HepG2 (cell line): Measurements from ENCODE around the gene DOCK1. TPM values are rescaled to one million over a fixed set of nuclear protein-coding genes. Genes with fewer than 3 reads are reported as not detected.

Experiments
- ATAC-seq: fragments of 200-7000 bp; cut with Tn5 transposase; 3 replicates; pipeline ENCODE4 v1.9.1; 2020; ENCODE audit warnings: mild to moderate bottlenecking, moderate library complexity
- BruUV-seq: library from RNA; stranded (reverse); fragments of 400-500 nt; replicated peaks from 2 replicates; lab custom pipeline; 2021; lab: Mats Ljungman, UMichigan
- CTCF ChIA-PET: fragments of 300-600 bp; formaldehyde crosslinking; extraction: SDS; loops from one replicate; lab custom pipeline; 2021; ENCODE audit warnings: low total read pairs, inconsistent platforms, low intra/inter-chr PET ratio; lab: Yijun Ruan, JAX
- POLR2A ChIA-PET: fragments of 350-600 bp; sonication (Branson Sonifier 250); formaldehyde crosslinking; loops from one replicate; lab custom pipeline; 2020; ENCODE audit warnings: antibody characterized with exemption, inconsistent platforms; lab: Yijun Ruan, JAX
- DNase-seq: peaks from one replicate; pipeline ENCODE4 v3.0.0-alpha.2; 2015; ENCODE audit warnings: low spot score
- FAIRE-seq: peaks from 3 replicates; lab custom pipeline; 2011; peaks lifted over from hg19 to GRCh38; lab: Jason Lieb, UNC
- H2AFZ ChIP-seq: one replicate; pipeline ENCODE4 v1.6.1; 2011; ENCODE audit warnings: low read length, inconsistent platforms
- H3K27ac ChIP-seq: fragments of 300-600 bp; 3 replicates; pipeline ENCODE4 v1.8.0; 2011; ENCODE audit warnings: mixed run types, mild to moderate bottlenecking, mixed read lengths, low read length, inconsistent platforms; ENCODE audit not compliant: insufficient read depth; ENCODE audit errors: extremely low read length
- H3K27me3 ChIP-seq, 2 experiments: fragments of 200-600 bp in 1 of 2; 2 replicates in 1 of 2; 3 replicates in 1 of 2; pipeline versions ENCODE4 v1.6.0 to v1.8.0; 2011; ENCODE audit warnings: low read length in 2 of 2, mild to moderate bottlenecking in 2 of 2, moderate library complexity in 2 of 2, inconsistent platforms in 1 of 2; ENCODE audit not compliant: insufficient read depth in 2 of 2, control insufficient read depth in 1 of 2
- H3K36me3 ChIP-seq, 2 experiments: fragments of 200-600 bp in 1 of 2; replicated peaks in 1 of 2; 2 replicates in 1 of 2; 3 replicates in 1 of 2; pipeline versions ENCODE4 v1.5.1 to v1.8.0; 2011; ENCODE audit warnings: low read length in 2 of 2, inconsistent platforms in 1 of 2; ENCODE audit not compliant: insufficient read depth in 2 of 2, control insufficient read depth in 1 of 2
- H3K4me1 ChIP-seq: 2 replicates; pipeline ENCODE4 v1.5.1; 2012; ENCODE audit warnings: low read length, inconsistent platforms; ENCODE audit not compliant: insufficient read depth
- H3K4me2 ChIP-seq: 2 replicates; pipeline ENCODE4 v1.6.0; 2011; ENCODE audit warnings: low read depth, low read length, inconsistent platforms
- H3K4me3 ChIP-seq, 3 experiments: fragments of 200-600 bp in 1 of 3; sonication (generic), shearing (Covaris generic) in 1 of 3; replicated peaks in 1 of 3; 2 replicates each; pipeline ENCODE4 v1.5.1; 2011 to 2016; ENCODE audit warnings: low read length in 3 of 3, inconsistent platforms in 2 of 3, low read depth in 2 of 3, mild to moderate bottlenecking in 2 of 3, control low read depth in 1 of 3, mixed read lengths in 1 of 3; ENCODE audit not compliant: insufficient read depth in 1 of 3
- H3K79me2 ChIP-seq: one replicate; pipeline ENCODE4 v1.6.1; 2011; ENCODE audit warnings: low read length, inconsistent platforms; ENCODE audit not compliant: insufficient read depth
- H3K9ac ChIP-seq: 2 replicates; pipeline ENCODE4 v1.6.0; 2011; ENCODE audit warnings: mild to moderate bottlenecking, low read depth, low read length, inconsistent platforms; ENCODE audit not compliant: insufficient read depth
- H3K9me3 ChIP-seq: 2 replicates; pipeline ENCODE4 v1.5.1; 2012; ENCODE audit warnings: mild to moderate bottlenecking, low read length
- H4K20me1 ChIP-seq: 2 replicates; pipeline ENCODE4 v1.6.0; 2011; ENCODE audit warnings: inconsistent platforms, mild to moderate bottlenecking, low read length, moderate library complexity; ENCODE audit not compliant: insufficient read depth
- CCDC6 ChIP-seq: sonication (generic); formaldehyde crosslinking; IDR thresholded peaks from 2 replicates; pipeline ENCODE4 v1.8.1; 2022; ENCODE audit warnings: mild to moderate bottlenecking, missing genetic modification reagents, moderate library complexity
- ELF3 ChIP-seq: IDR thresholded peaks from 2 replicates; pipeline ENCODE4 v1.6.1; 2016; ENCODE audit warnings: missing genetic modification reagents, missing compliant biosample characterization
- FOXM1 ChIP-seq: sonication (generic); formaldehyde crosslinking; IDR thresholded peaks from 2 replicates; pipeline ENCODE4 v1.5.0; 2020; ENCODE audit warnings: missing genetic modification reagents
- HOXA7 ChIP-seq: sonication (generic); formaldehyde crosslinking; IDR thresholded peaks from 2 replicates; pipeline ENCODE4 v1.8.1; 2022; ENCODE audit warnings: mild to moderate bottlenecking, missing genetic modification reagents, moderate library complexity
- JUN ChIP-seq: sonication (generic); formaldehyde crosslinking; IDR thresholded peaks from 2 replicates; pipeline ENCODE4 v1.4.0; 2020; ENCODE audit warnings: mild to moderate bottlenecking, missing genetic modification reagents
- RNF2 ChIP-seq: fragments of 450-650 bp; conservative IDR thresholded peaks from 2 replicates; pipeline ENCODE4 v1.6.1; 2016; ENCODE audit warnings: low read depth
- TEAD3 ChIP-seq: optimal IDR thresholded peaks from 2 replicates; pipeline ENCODE3; 2016; ENCODE audit warnings: borderline replicate concordance
- ZMAT5 ChIP-seq: sonication (generic); formaldehyde crosslinking; IDR thresholded peaks from 2 replicates; pipeline ENCODE4 v1.5.0; 2020; ENCODE audit warnings: mild to moderate bottlenecking, low read depth, missing genetic modification reagents, borderline replicate concordance
- ZNF331 ChIP-seq: sonication (generic); formaldehyde crosslinking; IDR thresholded peaks from 2 replicates; pipeline ENCODE4 v1.4.0; 2020; ENCODE audit warnings: missing genetic modification reagents
- ZNF549 ChIP-seq: sonication (generic); formaldehyde crosslinking; IDR thresholded peaks from 2 replicates; pipeline ENCODE4 v1.5.0; 2020; ENCODE audit warnings: missing genetic modification reagents
- WGBS: methylation state at CpG from one replicate; pipeline ENCODE4 v1.1.6; 2017; ENCODE audit warnings: low lambda C conversion rate; 5-methylcytosine and 5-hydroxymethylcytosine counted together
- in situ Hi-C: cut with HindIII; loops from 2 replicates; pipeline ENCODE4 v1.10.0; 2017; ENCODE audit warnings: low pct_unique_long_range_greater_than_20kb; ENCODE audit not compliant: extremely low pct_ligation_motif_present
- intact Hi-C: fragments of 100-400 bp; cut with micrococcal nuclease; formaldehyde crosslinking; loops from one replicate; pipeline ENCODE4 v1.10.0; 2022; ENCODE audit not compliant: unreplicated experiment
- polyA plus RNA-seq, 8 experiments: library from polyadenylated mRNA; depleted of rRNA in 3 of 8; stranded (reverse) in 7 of 8; unstranded in 1 of 8; fragments of >200 nt; fragmentation: Illumina TruSeq in 4 of 8; extraction: Trizol in 4 of 8; gene quantifications; 2 replicates each; pipeline versions ENCODE4 v1.2.1 to v1.2.3, GENCODE V29; 2011 to 2016; ENCODE audit warnings: low read depth in 4 of 8, missing spikeins in 1 of 8, mixed read lengths in 1 of 8; ENCODE audit not compliant: insufficient read depth in 1 of 8
- total RNA-seq, 5 experiments: library from RNA; depleted of rRNA; stranded (reverse); fragments of >200 nt; fragmentation: Illumina TruSeq; extraction: Trizol; gene quantifications; 2 replicates each; pipeline ENCODE4 v1.2.3, GENCODE V29; 2016; ENCODE audit warnings: low read depth in 1 of 5
- TF ChIP-seq, protein P1 (sequence below): sonication (generic); formaldehyde crosslinking; IDR thresholded peaks from 2 replicates; pipeline ENCODE4 v1.4.0; 2020; ENCODE audit warnings: missing genetic modification reagents, borderline replicate concordance
- TF ChIP-seq, protein P2 (sequence below), 2 experiments: sonication (generic) in 1 of 2; formaldehyde crosslinking in 1 of 2; IDR thresholded peaks; 2 replicates each; pipeline versions ENCODE4 v1.4.0 to v1.6.1; 2018 to 2020; ENCODE audit warnings: missing genetic modification reagents in 2 of 2, borderline replicate concordance in 1 of 2, low read depth in 1 of 2, mild to moderate bottlenecking in 1 of 2, missing biosample characterization in 1 of 2

The DOCK1 gene
- total and polyA plus RNA-seq, 2 of the 13 experiments (the other 11 are each of a cell fraction or from before 2014, with no cell fraction given) = 8.3 to 25.5 TPM

DNA sequence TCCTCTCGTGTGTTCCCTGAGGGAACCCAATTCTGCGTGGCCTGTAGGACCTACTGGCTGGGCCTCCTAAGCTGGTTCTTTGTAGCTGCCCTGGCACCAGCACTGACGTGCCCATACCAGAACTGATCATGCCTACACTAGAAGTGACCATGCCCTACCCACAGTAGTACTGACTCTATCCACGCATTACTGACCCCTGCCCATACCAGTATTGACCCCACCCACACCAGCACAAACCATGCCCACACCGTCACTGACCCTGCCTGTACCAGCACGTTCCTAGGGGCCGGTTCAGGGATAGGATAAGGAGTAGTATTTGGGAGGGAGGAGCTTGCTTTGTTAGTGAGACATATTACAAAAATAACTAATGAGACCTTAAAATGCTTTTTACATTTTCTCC, 88.0 kb downstream of the DOCK1 start:
- intact Hi-C loops (no loop called here), in situ Hi-C loops (no loop called here)
- Histone ChIP-seq H3K27ac (no peak overlapping the region), H3K79me2 (no peaks in the 10 kb centered on the region), H3K9ac (no peak overlapping the region), H3K4me3 (no peak overlapping the region), H2AFZ (no peak overlapping the region), H4K20me1 (no peaks in the 10 kb centered on the region), H3K27me3 (no peaks in the 10 kb centered on the region), H3K9me3 (no peaks in the 10 kb centered on the region), H3K36me3 (peaks cover 14 to 26% of the 10 kb centered on the region in 2 experiments; a peak in 4 of 5 replicates), H3K4me2 (no peak overlapping the region), H3K4me1 (no peaks in the 10 kb centered on the region)
- TF ChIP-seq ZNF331 (CRISPR knock-in tag) (no peak), ELF3 (CRISPR knock-in tag) (no peak), RNF2 (no peak), CCDC6 (CRISPR knock-in tag) (no peak), FOXM1 (CRISPR knock-in tag) (no peak), ZNF549 (CRISPR knock-in tag) (no peak), TEAD3 (CRISPR knock-in tag) (no peak), JUN (CRISPR knock-in tag) (no peak), ZMAT5 (CRISPR knock-in tag) (no peak), HOXA7 (CRISPR knock-in tag) (no peak)
- TF ChIP-seq, protein P1, sequence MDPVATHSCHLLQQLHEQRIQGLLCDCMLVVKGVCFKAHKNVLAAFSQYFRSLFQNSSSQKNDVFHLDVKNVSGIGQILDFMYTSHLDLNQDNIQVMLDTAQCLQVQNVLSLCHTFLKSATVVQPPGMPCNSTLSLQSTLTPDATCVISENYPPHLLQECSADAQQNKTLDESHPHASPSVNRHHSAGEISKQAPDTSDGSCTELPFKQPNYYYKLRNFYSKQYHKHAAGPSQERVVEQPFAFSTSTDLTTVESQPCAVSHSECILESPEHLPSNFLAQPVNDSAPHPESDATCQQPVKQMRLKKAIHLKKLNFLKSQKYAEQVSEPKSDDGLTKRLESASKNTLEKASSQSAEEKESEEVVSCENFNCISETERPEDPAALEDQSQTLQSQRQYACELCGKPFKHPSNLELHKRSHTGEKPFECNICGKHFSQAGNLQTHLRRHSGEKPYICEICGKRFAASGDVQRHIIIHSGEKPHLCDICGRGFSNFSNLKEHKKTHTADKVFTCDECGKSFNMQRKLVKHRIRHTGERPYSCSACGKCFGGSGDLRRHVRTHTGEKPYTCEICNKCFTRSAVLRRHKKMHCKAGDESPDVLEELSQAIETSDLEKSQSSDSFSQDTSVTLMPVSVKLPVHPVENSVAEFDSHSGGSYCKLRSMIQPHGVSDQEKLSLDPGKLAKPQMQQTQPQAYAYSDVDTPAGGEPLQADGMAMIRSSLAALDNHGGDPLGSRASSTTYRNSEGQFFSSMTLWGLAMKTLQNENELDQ (CRISPR knock-in tag) = no peak
- TF ChIP-seq, protein P2, sequence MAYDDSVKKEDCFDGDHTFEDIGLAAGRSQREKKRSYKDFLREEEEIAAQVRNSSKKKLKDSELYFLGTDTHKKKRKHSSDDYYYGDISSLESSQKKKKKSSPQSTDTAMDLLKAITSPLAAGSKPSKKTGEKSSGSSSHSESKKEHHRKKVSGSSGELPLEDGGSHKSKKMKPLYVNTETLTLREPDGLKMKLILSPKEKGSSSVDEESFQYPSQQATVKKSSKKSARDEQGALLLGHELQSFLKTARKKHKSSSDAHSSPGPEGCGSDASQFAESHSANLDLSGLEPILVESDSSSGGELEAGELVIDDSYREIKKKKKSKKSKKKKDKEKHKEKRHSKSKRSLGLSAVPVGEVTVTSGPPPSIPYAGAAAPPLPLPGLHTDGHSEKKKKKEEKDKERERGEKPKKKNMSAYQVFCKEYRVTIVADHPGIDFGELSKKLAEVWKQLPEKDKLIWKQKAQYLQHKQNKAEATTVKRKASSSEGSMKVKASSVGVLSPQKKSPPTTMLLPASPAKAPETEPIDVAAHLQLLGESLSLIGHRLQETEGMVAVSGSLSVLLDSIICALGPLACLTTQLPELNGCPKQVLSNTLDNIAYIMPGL (CRISPR knock-in tag; IDR thresholded peaks at IDR 0.05; ENCODE audit: borderline replicate concordance in 1 of 2, low read depth in 1 of 2) = no peak
- no peak for ATAC-seq
- WGBS = 97% methylated on average over 6 of the region's 7 CpGs
- DNase-seq = no peak
- no peak for FAIRE-seq
- POLR2A ChIA-PET = no interaction called here
- CTCF ChIA-PET = no interaction called here
- no TSS peak for BruUV-seq
